ENCODE data around the gene CCDC107. TPM values are rescaled to one million over a fixed set of nuclear protein-coding genes. Genes with fewer than 3 reads are reported as not detected.

Gene CCDC107
- total and polyA plus RNA-seq, 2 experiments from 2014 or later = 6.9 to 18.4 TPM

GRCh38 chr9:35695943-35696401, 37.9 kb downstream of the CCDC107 start (continued):
- TF ChIP-seq ZNF462 (CRISPR knock-in tag; IDR thresholded peaks at IDR 0.05) = no peak

- peak; percentile 89 for DNase-seq (ENCODE audit: low spot score)
- TF ChIP-seq ETS1 (IDR thresholded peaks at IDR 0.05) (no peak), ZNF331 (CRISPR knock-in tag; IDR thresholded peaks at IDR 0.05; ENCODE audit: low read depth) (no peak), ZNF462 (CRISPR knock-in tag; IDR thresholded peaks at IDR 0.05) (no peak), EZH2phosphoT487 (IDR thresholded peaks at IDR 0.05; ENCODE audit: unreplicated experiment) (no peak)
Measured at GRCh38 chr9:35696520-35697215, 38.6 kb downstream of the CCDC107 start.

More at GRCh38 chr9:35696520-35697215, 38.6 kb downstream of the CCDC107 start:
- Mint-ChIP-seq H3K4me1 (peaks cover 5% of the 10 kb centered on the region), H3K27me3 (ENCODE audit: insufficient read depth, low read depth, poor library complexity) (peaks cover 5% of the 10 kb centered on the region), H3K36me3 (ENCODE audit: low read depth) (no peaks in the 10 kb centered on the region; the same call in none of the 3 replicates), H3K4me3 (no peak overlapping the region), H3K9me3 (no peaks in the 10 kb centered on the region; the same call in 1 of the 3 replicates), H3K27ac (no peak overlapping the region)
- H3K4me2 ChIP-seq = no peak overlapping the region
- no peak overlapping the region for H3K4me3 ChIP-seq
- H4K20me1 ChIP-seq (replicated peaks; ENCODE audit: insufficient read depth) = no peaks in the 10 kb centered on the region
- H3F3A ChIP-seq (replicated peaks; ENCODE audit: low read depth) = peaks cover 6% of the 10 kb centered on the region
- H3K36me3 ChIP-seq (ENCODE audit: insufficient read depth) = peaks cover 26% of the 10 kb centered on the region; the same call in 1 of the 2 replicates
- no peaks in the 10 kb centered on the region for H3K4me1 ChIP-seq (ENCODE audit: insufficient read depth)
- peak; percentile 96 for ATAC-seq
- no peaks in the 10 kb centered on the region for H3K9me2 ChIP-seq (ENCODE audit: insufficient read depth)
- H3K27me3 ChIP-seq (ENCODE audit: insufficient read depth) = no peaks in the 10 kb centered on the region
- H3K27ac ChIP-seq (ENCODE audit: low read depth) = no peak overlapping the region
- no peak overlapping the region for H2AFZ ChIP-seq
- H3K79me2 ChIP-seq (replicated peaks; ENCODE audit: insufficient read depth) = no peaks in the 10 kb centered on the region
